GM18861 (cell line): ENCODE results near the gene THUMPD1.
"Not testable (repeated sequence)": the region's sequence is repeated elsewhere in the genome, so short reads cannot be mapped to it uniquely, and the experiment has no call there.

Experiments
- ATAC-seq: cut with Tn5 transposase; IDR thresholded peaks from one replicate; pipeline ENCODE4 v1.9.1; 2021; ENCODE audit not compliant: unreplicated experiment

THUMPD1 gene

DNA sequence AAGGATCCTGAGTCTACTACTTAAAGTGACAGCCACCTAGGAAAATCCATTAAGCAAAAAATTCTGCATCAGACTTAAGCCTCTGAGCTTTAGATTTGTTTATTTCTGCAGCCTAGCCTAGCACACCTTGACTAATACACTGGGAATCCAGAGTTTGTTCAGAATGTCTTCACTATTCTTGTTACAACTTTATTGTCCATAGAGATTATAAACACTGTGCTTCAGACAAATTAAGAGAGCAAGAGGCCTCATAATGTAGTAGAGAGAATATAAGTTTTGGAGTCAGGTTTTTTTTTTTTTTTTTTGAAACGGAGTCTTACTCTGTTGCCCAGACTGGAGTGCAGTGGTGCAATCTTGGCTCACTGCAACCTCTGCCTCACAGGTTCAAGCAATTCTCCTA, 8.9 kb upstream of the THUMPD1 start:
- no peak for ATAC-seq

DNA sequence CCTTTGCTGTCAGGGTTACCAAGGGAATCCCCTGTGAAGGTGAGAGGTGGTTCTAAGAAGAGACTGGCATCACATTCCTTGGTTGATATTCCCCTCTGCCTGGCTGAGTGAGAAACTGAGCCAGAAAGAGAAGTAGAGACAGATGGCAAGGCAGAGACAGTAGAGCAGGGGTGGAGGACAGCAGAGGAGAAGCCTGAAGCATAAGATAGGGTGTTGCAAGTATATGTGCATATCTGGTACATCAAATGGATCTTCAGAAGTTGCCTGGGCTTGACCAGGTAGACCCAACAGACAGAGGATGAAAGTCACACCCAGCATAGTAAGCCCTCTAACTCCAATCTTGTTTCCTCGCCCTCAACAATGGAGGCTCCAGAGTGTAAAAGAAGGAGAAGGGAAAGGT, 7.9 kb upstream of the THUMPD1 start:
- ATAC-seq, result no peak

- peak; percentile 71 for ATAC-seq
These were observed 5.6 kb upstream of the THUMPD1 start for GRCh38 chr16:20747030-20747816.

DNA sequence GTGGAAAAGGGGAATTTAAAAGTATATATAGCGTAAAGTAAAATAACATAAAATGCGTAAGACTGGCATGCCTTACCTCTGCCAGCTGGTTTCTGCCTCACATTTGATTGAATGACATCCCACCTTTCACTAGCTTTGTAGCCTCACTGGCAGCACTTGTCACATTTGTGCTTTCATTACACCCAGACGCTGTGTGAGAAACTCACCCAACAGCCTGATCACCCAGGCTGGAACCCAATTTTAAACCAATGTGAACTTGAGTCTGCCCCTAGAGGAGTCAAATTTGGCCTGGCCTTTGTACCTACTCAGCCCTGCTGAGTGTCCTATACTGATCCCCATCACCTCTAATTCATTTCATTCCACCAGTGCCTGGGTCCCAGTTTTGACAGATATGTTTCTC, 4.8 kb upstream of the THUMPD1 start:
- ATAC-seq, result no peak

DNA sequence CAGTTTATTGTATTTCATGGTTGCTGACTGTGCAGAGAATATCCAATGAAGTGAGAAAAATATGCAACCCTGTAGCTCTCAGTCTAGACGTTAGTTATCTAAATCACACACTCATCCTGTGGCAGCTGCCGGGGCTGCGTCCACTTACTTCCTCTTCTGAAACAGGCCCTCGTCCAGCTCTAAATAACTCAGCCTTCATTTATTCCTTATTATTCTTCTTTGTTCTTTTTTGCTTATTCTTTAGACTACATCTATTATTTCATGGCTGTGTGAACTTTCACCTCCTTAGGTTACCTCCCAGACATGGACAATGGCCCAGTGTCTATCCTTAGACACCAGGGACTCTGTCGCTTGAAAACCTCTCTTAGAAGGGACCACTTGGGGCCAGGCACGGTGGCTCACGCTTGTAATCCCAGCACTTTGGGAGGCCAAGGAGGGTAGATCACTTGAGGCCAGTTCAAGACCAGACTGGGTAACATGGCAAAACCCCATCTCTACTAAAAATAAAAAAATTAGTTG, 3.4 kb upstream of the THUMPD1 start:
- ATAC-seq, result no peak

DNA sequence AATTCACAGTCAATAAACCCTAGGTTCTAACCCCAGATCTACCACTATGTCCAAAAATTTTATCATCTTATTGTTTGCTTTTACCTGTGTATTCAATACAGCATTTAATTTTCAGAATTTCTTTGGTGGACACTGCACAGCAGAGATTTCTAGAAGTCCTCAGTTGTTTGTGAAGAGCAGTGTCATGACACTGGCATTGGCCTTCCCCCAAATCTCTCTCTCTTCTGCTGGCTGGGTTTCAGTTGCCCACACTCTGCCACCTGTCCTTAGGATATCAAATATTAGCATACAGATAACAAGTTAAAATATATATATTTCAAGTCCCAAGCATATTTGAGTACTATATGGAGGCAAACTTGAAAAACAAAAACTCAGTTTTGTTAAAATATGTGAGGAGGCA, 2.0 kb upstream of the THUMPD1 start:
- no peak for ATAC-seq

GRCh38 chr16:20740901-20741521, 607 bp downstream of the THUMPD1 start:
- peak; percentile 60 for ATAC-seq

DNA sequence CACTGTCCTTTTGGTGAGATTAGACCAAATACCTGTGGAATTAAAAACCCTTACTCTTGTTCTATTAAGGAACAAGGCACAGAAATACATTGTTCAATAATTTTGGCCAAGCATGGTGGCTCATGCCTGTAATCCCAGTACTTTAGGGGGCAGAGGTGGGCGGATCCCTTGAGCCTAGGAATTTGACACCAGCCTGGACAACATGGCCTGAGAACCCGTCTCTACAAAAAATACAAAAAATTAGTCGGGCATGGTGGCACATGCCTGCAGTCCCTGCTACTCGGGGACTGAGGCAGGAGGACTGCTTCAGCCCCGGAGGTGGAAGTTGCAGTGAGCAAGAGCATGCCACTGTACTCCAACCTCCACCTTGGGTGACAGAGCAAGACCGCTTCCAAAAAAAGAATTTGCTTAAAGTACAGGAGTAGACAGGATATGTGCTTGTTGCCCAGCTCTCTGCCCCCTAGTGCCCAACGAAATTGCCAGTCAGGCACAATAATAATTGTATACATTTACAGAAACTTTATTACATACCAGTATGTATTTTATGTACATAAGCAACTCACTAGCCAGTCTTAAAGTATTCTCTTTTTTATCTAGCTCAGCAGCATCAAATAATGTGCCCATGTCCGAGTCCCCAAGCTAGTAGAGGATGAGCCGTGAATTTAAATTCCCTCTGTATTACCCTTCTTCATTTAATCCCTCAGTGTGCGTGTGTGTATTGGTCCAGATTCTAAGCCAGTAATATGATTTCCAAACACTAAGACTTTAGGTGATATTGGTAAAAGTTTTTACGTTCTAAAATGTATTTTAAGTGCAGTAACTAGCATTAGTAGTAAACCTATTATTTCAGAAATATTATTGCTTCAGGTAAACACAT, 1.4 kb downstream of the THUMPD1 start:
- ATAC-seq, result no peak

DNA sequence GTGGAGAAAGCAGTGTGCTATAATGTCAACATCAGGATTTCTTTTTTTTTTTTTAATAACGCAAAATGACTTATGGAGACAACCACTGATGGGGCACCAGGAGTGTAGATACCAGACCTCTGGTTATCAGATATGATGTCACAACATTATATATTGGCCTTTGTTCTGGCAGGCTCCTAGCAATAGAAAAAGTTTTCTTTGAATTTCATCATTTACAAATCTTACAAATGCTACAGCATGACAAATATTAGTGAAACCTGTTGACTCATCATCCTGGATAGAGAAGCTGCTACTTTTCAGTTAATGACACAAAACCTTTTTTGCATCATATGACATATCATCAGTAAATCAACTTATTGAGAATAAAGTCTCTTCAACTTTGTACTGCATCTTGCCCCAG, 6.1 kb downstream of the THUMPD1 start:
- ATAC-seq, result no peak

DNA sequence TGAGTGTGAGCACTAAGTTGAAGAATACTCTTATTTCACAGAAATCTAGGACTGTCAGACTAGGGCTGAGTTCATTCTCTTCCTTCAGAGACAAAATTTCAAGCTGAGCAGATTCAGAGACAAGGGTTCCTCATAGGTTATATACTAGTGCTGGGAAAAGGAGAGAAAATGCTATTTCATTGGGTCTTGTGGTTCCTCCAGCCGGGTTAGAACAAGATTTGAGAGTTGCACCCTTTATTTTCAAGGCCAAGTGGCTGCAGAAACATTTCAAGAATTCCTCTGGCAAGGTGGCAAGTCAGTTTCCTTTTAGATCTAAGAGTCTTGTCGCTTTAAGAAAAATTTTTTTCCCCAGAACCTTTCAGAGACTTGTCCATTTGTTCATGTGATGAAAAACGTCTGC, 6.8 kb downstream of the THUMPD1 start:
- no peak for ATAC-seq

- ATAC-seq, result no peak
These were observed 7.6 kb downstream of the THUMPD1 start for GRCh38 chr16:20734056-20734455.

DNA sequence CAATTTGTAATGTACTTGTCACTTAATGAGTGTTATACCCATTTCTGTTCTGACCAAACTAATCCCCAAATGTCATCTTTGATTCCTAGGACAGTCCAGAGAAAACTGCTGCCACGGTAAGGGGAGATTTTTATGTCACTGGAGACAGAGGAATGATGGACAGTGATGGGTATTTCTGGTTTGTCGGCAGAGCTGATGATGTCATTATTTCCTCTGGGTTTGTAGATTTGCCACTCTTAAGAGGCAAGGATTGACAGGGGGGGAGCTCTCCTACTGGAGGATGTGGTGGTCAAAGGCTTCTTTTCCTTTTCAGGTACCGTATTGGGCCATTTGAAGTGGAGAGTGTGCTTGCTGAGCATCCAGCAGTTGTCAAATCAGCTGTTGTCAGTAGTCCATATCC, 12.5 kb downstream of the THUMPD1 start:
- ATAC-seq, result no peak

- no peak for ATAC-seq
These were observed 14.4 kb downstream of the THUMPD1 start for GRCh38 chr16:20727181-20727580.

DNA sequence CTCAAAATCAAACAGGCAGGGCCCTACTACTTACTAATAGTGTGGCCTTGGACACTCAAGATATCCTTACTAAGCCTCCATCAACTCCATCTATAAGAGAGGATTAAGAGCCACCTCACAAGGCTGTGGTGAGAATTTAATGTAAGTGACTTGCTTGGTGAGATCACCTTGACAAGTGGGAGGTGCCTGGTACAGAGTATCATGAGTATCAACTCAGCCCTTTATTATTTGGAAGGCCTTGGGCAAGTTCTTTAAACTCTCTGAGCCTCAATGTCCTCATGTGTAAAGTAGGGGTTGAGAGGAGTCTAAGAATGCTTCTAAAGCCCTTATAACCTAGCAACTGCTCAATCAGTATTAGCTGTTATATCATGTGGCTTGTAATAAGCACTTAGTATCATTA, 15.0 kb downstream of the THUMPD1 start:
- no peak for ATAC-seq

GRCh38 chr16:20720251-20720650, 21.4 kb downstream of the THUMPD1 start:
- no peak for ATAC-seq

GRCh38 chr16:20717718-20718117, 23.9 kb downstream of the THUMPD1 start:
- not testable (repeated sequence) for ATAC-seq

DNA sequence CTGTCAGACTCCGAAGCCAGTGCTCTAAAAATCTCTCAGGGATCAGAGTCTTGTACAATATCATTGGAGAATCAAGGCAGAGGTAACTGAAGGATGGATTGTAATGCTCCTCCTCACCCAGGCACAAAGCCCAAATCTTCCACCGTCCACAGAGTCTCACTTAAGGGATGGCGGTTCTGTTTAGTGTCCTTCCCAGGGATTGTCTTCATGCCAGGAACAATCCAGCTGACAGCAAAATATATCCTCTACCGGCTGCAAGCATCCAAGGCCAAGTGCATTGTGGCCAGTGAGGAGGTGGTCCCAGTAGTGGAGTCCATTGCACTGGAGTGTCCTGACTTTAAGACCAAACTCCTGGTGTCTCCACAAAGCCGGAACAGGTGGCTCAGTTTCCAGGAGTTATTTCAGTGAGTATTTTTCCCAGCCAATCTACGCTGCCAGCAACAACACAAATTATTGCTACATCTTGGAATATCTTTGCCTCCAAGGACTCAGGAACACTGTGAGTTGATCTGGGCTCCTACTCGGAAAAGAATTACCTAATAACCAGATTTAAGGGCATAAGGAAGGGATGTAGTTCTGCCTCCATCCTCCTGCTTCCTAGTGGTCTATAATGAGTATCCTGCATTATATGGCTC, 30.2 kb downstream of the THUMPD1 start:
- ATAC-seq, result no peak

- not testable (repeated sequence) for ATAC-seq
These were observed 33.5 kb downstream of the THUMPD1 start for GRCh38 chr16:20708129-20708528.

DNA sequence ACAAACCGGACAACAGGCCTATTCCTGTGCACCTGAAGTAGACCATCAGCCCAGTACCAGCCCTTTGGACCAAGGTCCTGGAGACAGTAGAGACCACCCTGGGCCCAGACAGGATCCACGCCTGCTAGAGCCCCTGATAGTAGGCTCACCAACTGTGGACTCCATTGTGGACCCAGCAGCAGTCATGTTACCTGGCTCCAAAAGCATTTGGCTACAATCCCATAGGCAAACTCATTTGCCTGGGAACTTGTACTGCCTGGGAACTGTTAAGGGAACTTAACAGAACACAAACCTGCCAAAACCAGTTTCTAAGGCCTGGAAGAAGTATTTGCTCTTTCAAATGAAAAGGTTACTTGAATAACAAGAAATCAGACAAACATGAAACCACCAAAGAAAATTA, 34.2 kb downstream of the THUMPD1 start:
- ATAC-seq, result no peak

- not testable (repeated sequence) for ATAC-seq
These were observed 35.6 kb downstream of the THUMPD1 start for GRCh38 chr16:20705972-20706371.

GRCh38 chr16:20704281-20704680, 37.3 kb downstream of the THUMPD1 start:
- no peak for ATAC-seq
